CD4-positive, alpha-beta T cell treated with Interleukin-17A for 1 hour (primary cell): ENCODE data around the gene MALAT1.

ENCODE experiments used
- DNase-seq: peaks from one replicate; pipeline ENCODE4 v3.0.0-alpha.2; 2020

Gene MALAT1

DNA sequence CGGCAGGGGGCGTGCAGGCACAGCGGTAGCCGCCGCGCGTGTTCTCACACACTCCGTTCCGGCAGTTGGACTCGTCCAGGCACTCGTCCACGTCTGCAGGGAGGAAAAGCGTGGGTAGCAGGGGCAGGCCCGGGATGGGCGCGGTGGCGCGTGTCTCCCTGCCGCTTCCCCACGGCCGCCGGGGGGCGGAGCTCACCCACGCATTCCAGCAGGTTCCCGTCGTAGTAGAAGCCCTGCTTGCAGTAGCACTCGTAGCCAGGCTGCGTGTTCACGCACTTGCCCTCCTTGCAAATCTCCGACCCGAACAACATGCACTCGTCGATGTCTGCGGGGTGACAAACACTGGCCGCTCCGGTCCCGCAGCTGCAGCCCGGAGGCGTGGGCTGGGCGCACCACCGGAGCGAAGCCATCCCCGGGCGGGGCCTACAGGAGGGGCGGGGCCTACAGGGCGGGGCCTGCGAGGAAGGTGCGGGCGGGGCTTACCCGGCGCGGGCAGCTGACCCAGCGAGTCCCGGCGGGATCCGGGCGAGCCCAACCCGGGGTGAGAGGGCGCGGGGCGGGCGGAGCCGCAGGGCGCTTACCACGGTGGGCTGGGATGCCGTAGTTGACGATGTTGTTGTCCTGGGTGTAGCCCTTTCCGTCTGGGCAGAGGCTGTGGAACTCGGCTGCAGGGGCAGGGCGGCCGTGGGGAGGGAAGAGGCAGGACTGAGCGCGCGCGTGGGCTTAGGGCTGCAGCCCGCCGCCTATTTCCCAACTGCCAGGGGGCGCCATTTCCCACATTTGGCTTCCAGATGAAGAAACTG, 41.6 kb downstream of the MALAT1 start:
- peak; percentile 91 for DNase-seq

DNA sequence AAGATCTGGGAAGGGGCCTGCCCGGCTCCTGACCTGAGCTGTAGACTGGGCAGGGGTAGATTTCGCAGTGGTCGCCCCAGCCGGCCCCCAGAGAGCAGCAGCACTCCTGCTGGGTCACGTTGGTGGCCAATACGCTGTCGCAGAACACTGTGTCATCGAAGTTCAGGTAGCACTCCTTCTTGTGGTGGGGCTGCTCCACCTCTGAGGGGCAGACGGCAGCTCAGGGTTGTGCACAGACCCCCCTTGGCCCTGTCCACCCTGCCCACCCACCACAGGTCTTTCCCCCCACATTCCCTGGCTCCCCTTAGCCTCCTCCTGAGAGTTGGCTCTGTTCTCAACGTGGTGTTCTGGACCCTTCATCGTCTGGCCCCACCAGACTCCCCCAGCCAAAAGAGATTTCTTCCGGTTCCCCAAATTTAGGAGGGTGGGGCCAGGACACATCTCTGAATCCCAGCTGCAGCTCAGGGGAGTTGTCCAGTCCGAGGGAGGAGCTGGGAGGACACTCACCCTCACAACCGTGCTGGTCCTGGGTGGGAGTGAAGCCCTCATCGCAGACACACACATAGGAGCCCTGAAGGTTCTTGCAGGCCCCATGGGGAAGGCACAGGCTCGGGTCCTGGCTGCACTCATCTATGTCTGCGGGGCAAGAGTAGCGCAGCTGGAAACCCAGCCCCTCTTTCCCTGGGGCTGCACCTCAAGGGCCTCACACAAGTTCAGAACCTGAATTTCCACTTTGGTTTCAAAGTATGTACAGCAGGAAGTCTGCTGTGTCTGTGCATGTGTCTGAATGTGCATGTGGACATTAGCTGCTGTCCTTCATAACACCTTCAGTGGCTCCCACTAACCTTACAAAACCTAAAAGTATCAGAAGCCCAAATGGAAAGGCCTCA, 42.5 kb downstream of the MALAT1 start:
- no peak for DNase-seq

DNA sequence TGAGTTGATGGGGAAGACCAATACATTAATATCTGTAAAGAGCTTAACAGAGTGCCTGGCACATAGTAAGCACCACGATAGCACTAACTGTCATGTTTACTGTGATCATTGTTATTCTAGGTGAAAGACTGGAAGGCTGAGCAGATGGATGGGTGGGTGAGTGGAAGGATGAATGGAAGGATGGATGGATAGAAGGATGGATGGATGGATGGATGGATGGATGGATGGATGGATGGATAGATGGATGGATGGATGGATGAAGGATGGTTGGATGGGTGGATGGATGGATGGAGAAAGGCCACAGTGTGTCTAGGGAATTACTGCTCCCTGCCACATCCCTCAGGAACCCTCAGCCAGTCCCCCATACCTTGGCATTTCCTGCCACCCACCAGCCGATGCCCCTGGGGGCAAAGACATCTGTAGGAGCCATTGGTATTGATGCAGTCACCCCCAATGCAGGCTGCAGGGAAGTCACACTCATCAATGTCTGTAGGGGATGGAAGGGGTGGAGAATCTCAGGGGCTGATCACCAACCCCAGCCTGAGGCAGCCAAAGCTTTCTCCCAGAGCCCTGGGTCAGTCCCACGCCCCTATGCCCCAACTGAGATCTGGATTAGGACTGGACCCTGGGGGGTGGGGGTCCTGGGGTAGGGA, 44.0 kb downstream of the MALAT1 start:
- no peak for DNase-seq

DNA sequence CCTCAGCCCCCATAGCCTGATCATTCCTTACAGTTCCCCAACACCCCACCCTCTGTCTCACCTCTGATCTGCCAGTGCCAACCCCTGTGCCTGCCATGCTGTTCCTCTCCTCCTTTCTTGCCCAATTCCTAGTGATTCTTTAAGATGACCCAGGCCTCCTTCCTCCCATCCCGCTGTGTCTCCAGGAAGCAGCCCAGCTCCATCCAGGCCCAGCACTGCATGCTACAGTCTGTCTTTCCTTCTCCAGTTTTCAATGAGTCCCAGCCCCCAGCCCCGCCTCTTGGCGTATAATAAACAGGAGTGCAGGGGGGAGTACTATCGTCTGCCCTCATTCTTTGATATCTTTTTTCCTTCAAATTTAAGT, 47.0 kb downstream of the MALAT1 start:
- no peak for DNase-seq

DNA sequence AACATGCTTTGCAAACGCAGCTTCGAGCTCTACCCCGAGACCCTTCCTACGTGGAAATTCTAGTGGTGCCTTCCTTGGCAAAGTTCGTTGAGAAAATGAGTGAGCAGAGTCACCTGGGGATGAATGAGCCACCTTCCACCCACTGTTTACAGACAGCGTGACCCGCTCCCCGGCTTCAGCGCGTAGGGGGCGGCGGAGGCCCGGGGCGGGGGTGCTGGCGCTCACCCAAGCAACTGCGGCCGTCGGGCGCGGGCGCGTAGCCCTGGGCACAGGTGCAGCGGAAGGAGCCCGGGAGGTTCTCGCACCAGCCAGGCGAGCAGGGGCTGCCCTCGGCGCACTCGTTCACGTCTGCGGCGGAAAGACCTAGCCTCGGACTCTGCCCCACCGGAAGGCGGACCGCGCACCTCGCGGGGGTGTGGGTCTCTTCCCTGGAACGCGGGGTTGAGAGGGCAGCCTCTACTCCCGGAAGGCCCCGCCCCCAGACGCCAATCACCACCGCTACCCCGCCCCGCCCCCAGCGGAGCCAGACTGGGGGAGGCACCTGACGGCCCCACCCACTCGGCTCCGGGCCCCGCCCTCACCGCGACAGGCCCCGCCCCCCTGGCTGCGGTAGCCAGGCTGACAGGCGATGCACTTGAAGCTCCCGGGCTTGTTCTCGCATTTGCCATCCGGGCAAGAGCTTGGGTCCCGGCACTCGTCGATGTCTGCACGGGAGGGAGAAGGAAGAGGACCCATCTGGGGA, 47.5 kb downstream of the MALAT1 start:
- DNase-seq, result peak; percentile 98

DNA sequence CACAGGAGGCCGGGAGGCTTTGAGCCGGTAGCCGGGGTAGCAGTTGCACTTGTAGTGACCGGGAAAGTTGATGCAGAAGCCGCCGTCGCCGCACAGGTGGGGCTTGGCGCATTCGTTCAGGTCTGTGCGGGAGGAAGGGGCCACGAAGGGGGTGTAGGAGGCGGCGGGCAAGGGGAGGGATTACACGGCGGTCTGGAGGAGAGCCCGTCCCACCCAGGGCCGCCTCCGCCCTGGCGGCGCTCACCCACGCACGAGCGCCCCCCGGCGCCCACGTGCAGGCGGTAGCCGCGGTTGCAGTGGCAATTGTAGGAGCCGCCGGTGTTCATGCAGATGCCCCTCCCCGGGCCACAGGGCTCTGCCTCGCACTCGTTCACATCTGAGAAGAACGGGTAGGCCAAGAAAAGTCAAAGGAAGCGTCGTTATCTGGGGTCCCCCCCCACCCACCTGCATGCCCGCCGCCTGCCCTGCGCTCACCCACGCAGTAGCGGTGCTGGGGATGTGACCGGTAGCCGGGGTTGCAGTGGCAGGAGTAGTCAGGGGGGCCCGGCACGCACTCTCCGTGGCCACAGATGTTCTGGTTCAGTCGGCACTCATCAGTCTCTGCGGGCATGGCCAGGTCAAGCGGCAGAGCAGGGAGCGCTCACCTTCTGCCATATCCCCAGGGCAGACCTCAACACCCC, 48.7 kb downstream of the MALAT1 start:
- DNase-seq, result peak; percentile 65

DNA sequence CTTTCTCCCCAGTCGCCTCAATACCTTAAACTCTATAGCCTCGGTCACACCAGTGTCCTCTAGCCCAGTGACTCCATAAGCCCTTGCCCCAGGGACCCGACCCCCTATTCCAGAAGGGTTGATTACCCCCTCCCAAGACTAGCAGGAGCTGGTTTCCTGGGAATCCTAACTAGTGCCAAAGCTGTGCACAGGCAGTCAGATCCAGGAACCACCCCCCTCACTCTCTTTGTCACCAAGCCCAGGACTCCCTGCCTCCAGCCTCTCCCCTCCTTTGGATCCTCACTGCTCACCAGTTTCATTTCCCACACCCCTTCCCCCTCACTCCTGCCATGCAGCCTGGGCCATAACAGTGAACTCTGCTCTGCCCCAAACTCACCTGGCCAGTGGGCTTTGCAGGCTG, 49.5 kb downstream of the MALAT1 start:
- no peak for DNase-seq

DNA sequence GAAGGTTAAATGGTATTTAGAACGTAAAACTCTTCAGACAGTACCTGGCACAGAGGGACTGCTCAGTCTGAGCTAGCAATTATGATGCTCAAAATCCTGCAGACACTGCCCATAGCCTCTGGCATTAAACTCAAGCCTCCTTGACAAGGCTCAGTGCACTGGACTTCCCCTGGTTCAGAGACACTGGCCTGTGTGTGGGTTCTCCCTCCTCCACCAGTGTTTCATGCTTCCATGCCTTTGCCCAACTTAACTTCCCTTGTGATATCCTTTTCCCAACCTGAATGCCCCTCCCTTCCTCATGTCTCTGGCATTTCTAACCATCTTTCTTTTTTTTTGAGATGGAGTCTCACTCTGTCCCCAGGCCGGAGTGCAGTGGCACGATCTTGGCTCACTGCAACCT, 50.3 kb downstream of the MALAT1 start:
- no peak for DNase-seq

DNA sequence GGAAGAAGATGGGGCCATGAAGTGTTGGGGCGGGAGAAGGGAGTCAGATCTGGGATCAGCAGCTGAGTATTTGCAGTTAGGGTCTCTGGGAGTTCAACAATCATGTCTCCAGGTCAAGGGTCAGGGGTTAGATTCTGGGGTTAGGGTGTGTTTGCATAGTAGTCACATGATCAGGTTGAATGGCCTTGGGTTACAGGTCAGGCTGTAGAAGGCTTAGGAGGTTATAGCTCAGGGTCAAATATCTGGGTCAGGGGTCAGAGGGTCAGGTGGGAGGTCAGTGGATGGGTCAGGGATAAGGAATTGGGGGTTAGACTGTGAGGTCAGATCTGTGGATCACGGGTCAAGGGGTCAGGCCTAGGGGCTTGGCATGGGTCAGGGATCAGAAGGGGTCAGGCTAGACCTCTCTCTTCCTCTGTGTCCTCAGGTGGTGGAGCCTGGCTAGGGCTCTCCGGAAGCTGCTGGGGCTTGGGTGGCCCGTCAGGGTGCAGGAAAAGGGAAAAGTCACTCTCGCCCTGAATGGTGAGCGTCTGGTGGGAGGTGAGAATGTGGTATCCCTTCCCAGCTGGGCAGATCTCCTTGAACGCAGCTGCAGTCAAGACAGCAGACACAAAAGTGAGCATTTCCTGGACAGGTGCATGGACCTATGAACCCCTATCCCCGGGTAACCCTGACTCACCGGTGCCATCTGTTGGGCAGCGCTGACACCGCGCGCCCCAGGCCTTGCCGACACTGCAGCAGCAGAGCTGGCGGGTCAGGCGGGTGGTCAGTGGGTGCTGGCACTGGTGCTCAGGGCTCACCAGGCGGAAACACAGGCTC, 52.9 kb downstream of the MALAT1 start:
- peak; percentile 75 for DNase-seq

DNA sequence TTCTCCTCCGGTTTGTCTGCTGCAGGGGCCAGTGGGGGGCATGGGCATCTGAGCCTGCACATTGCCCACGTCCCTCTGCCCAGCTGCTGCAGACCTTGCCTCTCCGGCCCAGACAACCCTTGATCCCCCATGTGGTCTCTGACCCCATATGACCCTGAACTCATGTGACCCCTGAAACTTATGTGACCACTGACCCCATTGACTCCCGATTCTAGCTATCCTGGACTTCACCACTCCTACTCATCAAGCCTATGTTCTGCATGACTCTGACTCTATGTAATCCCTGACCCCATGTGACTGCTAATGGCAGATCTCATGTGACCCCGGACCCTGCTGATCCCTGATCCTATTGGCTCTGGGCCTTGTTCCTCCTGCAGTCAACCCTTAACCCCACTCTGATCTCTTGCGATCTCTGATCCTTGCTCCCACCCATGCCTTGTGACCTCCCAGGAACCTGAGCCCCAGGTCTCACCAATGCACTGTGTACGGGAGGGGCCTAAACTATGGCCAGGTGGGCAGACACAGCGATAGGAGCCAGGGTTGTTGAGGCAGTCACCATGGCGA, 53.6 kb downstream of the MALAT1 start:
- no peak for DNase-seq

DNA sequence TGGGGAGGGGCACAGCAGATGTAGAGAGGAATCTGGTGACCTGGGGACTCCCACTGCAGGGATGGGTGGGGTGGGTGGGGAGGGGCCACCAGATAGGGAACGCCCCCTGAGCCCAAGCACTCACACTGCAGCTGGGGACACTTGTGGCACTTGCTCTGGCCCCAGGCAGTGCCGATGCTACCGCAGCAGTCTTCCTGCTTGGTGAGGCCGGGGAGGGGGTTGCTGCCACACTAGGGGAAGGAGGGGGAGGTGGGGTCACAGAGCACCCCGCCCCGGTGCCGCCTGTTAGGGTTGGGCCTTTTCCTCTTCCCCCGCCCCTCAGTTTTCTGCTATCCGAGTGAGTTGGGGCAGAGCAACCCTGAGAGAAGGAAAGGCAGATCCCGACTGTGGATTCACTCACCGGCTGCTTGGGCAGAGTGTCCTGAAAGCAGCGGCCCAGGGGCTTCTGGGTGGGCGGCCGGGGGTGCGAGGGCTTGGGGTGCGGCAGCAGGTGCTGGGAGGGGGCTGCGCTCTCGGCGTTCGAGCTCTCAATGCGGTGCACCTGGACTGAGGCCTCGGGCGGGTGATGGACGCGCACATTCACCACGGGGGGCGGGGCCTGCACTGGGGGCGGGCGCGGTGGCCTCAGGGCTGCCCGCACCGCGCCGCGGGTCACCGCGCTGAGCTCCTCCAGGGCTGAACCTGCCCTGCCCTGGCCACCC, 54.6 kb downstream of the MALAT1 start:
- DNase-seq, result peak; percentile 89

DNA sequence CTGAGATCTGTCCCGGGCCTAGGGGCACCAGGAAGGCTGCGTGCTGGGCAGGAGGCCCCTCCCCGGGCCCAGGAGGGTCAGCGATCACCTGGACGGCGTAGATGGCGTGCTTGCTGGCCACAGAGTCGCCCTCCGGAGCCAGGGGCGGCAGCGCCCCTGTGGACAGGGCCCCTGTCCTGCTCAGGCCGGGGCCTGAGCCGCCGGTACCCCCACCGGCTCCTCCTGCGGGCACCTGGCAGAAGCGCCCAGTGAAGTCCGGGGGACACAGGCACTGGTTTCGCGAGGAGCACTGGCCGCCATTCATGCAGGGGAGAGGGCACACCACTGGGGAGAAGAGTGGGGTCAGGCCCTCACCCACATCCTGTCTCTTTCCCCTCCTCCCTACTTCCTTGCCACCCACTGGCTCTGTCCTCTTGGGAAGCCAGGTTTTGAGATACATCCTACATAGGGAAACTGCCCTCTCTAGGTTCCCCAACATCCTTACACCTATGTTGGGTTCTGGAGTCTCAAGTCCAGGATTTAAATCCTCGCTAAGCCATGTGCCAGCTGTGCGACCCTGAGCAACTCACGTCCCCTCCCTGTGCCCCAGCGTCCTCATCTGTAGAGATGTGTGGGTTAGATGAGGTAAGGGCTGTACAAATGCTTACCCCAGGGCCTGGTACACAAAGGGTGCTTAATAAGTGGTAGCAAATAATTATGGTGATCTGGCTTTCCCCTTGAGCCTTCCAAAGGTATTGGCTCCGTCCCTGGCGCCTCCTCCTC, 55.4 kb downstream of the MALAT1 start:
- DNase-seq, result no peak

DNA sequence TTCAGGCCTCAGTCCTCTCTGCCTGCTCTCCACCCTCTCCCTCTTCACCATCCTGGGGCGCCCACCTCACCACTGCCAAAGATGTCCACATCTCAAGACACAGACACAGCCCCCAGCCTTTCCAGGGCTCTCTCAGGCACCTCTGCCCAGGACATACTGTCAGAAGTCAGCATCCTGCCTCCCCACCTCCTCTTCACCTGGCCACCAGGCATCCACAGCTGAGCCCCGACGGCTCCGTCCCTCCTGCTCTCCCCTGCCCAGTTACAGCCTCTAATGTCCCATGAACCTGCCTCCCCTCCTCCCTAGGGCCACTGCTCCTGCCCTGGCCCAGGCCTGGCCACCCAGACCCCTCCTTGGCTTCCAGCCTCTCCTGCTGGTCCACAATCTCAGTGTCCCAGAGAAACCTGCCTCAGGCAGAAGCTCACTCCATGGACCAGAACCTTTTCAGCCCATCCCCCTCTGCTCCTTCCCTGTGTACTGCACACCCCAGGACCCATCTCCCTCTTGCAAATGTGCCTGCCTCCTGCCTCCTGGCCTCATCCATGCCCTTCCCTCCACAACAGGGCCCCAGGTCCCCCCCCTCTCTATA, 56.1 kb downstream of the MALAT1 start:
- DNase-seq, result no peak

DNA sequence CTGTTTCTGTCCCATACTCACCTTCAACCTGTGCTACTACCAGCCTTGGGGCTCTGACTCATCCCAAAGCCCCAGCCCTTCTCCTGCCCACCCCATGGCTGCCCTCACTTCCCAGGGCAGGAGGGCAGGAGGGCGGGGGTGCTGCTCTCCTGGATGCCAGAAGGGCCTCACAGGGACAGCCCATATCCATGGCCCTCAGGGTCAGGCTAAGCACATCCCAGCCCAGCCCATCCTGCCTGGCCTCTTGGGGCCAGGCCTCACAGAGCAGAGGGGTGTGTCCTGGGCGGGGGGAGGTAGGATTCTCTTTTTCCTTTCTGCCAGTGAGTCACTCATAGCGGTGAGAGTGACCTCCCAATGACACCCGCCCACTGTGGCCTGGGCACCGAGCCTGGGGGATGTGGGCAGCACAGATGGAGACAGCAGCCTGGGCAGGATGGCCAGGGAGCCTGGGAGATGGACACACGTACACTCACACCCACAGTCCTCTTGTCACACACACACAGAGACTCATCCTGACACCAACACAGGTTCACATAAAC, 56.9 kb downstream of the MALAT1 start:
- DNase-seq, result no peak
